Subcutaneous adipose tissue (tissue), 4 donors: ENCODE results near the gene FBXL4. TPM values are rescaled to one million over a fixed set of nuclear protein-coding genes. Genes with fewer than 3 reads are reported as not detected.

Experiments used
- CTCF ChIP-seq: fragments of 450-650 bp; IDR thresholded peaks from one replicate; pipeline ENCODE4 v1.5.1; 2016; ENCODE audit warnings: low read depth, mild to moderate bottlenecking, control low read depth, antibody characterized with exemption, moderate library complexity
- total RNA-seq, 4 donors: library from RNA; depleted of rRNA; stranded (reverse); fragments of >200 nt; gene quantifications; one replicate each; pipeline ENCODE4 v1.1.0, GENCODE V29; 2016

The FBXL4 gene
- total RNA-seq, 4 donors from 2014 or later, result 20.2 to 30.0 (median 24.3) TPM

GRCh38 chr6:98920904-98921431, 26.8 kb downstream of the FBXL4 start:
- no peak for TF ChIP-seq CTCF

GRCh38 chr6:98909236-98909635, 38.5 kb downstream of the FBXL4 start:
- no peak for TF ChIP-seq CTCF

GRCh38 chr6:98905759-98906158, 42.0 kb downstream of the FBXL4 start:
- no peak for TF ChIP-seq CTCF

DNA sequence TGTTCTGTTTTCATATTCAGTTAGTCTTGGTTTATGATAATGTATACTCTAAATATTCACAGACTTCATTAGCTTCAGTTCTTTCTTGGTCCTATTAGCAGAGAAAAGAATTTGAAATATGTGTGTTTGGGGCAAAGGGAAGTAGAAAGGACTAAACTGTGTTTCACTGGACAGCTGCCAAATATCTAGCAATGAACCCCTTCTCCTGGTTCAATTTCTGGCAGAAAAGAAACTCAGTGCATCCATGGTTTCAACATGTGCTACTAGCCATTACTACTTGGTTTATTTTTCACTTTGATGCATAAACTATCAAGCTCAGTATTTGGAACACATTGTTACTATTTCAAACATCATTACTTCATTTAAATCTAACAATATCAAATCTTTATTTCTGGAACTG, 43.6 kb downstream of the FBXL4 start:
- no peak for TF ChIP-seq CTCF

- no peak for TF ChIP-seq CTCF
Observed at GRCh38 chr6:98900706-98901105, 47.0 kb downstream of the FBXL4 start.

DNA sequence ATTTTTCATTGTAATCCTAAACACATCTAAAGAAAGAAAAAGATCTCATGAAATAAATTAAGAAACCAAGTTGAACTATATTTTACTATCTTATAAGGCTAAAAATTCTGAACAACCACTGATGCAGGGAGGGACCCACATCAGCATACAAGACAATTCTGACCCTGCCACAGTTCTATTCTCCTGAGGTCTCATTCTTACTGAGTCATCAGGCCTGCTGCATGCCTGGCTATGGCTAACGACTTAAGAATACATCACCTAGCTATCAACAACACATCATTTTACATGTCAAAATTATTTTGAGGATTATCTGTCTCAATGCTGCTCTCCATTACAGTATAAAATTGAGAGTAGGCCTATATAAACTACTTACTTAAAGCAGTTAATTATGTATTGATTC, 52.9 kb downstream of the FBXL4 start:
- TF ChIP-seq CTCF, result no peak

- TF ChIP-seq CTCF, result no peak
Observed at GRCh38 chr6:98887650-98888049, 60.1 kb downstream of the FBXL4 start.
